ENCODE results near the gene ZNF316. TPM values are rescaled to one million over a fixed set of nuclear protein-coding genes. Genes with fewer than 3 reads are reported as not detected.

The ZNF316 gene
- 10 to 100 TPM in 4 of 6 experiments, 1 to 10 TPM in 2; 9.5 to 25.1 (median 15.2) TPM for total RNA-seq
- long read RNA-seq, result 0 reads

- 6% methylated on average over 10 of the region's 104 CpGs for WGBS (ENCODE audit: insufficient coverage, low coverage, low lambda C conversion rate, missing lambda C conversion rate)
- peak; percentile 74 to 78 (median 78) for DNase-seq
- intact Hi-C loops (cut with DNase I), result no loop called here
Measured at GRCh38 chr7:6636741-6637543, at the start of gene ZNF316. ZNF316 (plus strand) TSS chr7:6637318; CDS start chr7:6642410, 5,092 bp downstream.

GRCh38 chr7:6588566-6588965 is 48.6 kb upstream of the ZNF316 start:
- Histone ChIP-seq H3K4me1 (peaks cover 0 to 13% (median 3%) of the 10 kb centered on the region in 4 donors), H3K27ac (no peak overlapping the region), H3K36me3 (peaks cover 0 to 41% (median 13%) of the 10 kb centered on the region in 4 donors), H3K27me3 (no peaks in the 10 kb centered on the region), H3K4me3 (no peak overlapping the region), H3K9me3 (no peaks in the 10 kb centered on the region)
- intact Hi-C loops (cut with DNase I), result no loop called here
- 69% methylated on average over 6 of the region's 9 CpGs for WGBS (ENCODE audit: insufficient coverage, low coverage, low lambda C conversion rate, missing lambda C conversion rate)
- no peak for TF ChIP-seq CTCF (IDR thresholded peaks at IDR 0.05)
- TF ChIP-seq POLR2A (IDR thresholded peaks at IDR 0.05), result no peak
- ATAC-seq, result no peak
- no peak for DNase-seq

More at GRCh38 chr7:6636741-6637543, at the start of gene ZNF316:
- Histone ChIP-seq H3K9me3 (no peaks in the 10 kb centered on the region), H3K27me3 (no peaks in the 10 kb centered on the region), H3K4me3 (peak within 1 kb of the TSS; percentile 68 to 94 (median 85)), H3K36me3 (peaks cover 0 to 8% (median 0%) of the 10 kb centered on the region in 4 donors), H3K27ac (peak within 1 kb of the TSS; percentile 78 to 82 (median 80)), H3K4me1 (peaks cover 0 to 5% (median 0%) of the 10 kb centered on the region in 4 donors)
- ATAC-seq, result peak; percentile 81 to 94 (median 90)
- TF ChIP-seq POLR2A (IDR thresholded peaks at IDR 0.05), result peak; percentile 66
- no peak for TF ChIP-seq CTCF (IDR thresholded peaks at IDR 0.05)

- intact Hi-C loops (cut with DNase I), result no loop called here
- DNase-seq (no peak), ATAC-seq (no peak)
- peaks cover 0 to 41% (median 17%) of the 10 kb centered on the region in 4 donors for H3K36me3 ChIP-seq
- 82% methylated on average over 3 of the region's 22 CpGs for WGBS (ENCODE audit: insufficient coverage, low coverage, low lambda C conversion rate, missing lambda C conversion rate)
- no peaks in the 10 kb centered on the region for H3K27me3 ChIP-seq
- H3K9me3 ChIP-seq, result no peaks in the 10 kb centered on the region
- TF ChIP-seq CTCF (IDR thresholded peaks at IDR 0.05) (no peak), POLR2A (IDR thresholded peaks at IDR 0.05) (no peak)
- peaks cover 0 to 13% (median 3%) of the 10 kb centered on the region in 4 donors for H3K4me1 ChIP-seq
- peak overlapping the region in 1 of 3 donors; percentile 93 for H3K27ac ChIP-seq
- peak overlapping the region in 2 of 3 donors; percentile 68 to 97 for H3K4me3 ChIP-seq
Measured at GRCh38 chr7:6589151-6589828, 47.8 kb upstream of the ZNF316 start.

- H3K4me1 ChIP-seq, result peaks cover 0 to 13% (median 3%) of the 10 kb centered on the region in 4 donors
- no peaks in the 10 kb centered on the region for H3K9me3 ChIP-seq
- peak within 1 kb of the TSS; percentile 57 to 93 (median 81) for H3K27ac ChIP-seq
- ATAC-seq (peak; percentile 95 to 97 (median 96)), DNase-seq (peak; percentile 80 to 87 (median 84))
- intact Hi-C loops (cut with DNase I), result no loop called here
- peaks cover 0 to 41% (median 17%) of the 10 kb centered on the region in 4 donors for H3K36me3 ChIP-seq
- TF ChIP-seq POLR2A (IDR thresholded peaks at IDR 0.05), result peak; percentile 94
- TF ChIP-seq CTCF (IDR thresholded peaks at IDR 0.05), result peak; percentile 68 to 99 (median 87)
- no peaks in the 10 kb centered on the region for H3K27me3 ChIP-seq
- WGBS (ENCODE audit: insufficient coverage, low coverage, low lambda C conversion rate, missing lambda C conversion rate), result no CpG with 5 or more reads among the region's 107 CpGs
- H3K4me3 ChIP-seq, result peak within 1 kb of the TSS; percentile 68 to 97 (median 97)
Measured at GRCh38 chr7:6589829-6590644, 47.1 kb upstream of the ZNF316 start, which contains the start of gene INTS15. INTS15 (plus strand) TSS chr7:6590021; CDS start chr7:6590284, 263 bp downstream.
